HG02763 (cell line): ENCODE results near the gene LDLRAD4.

Source experiments
- ATAC-seq: cut with Tn5 transposase; IDR thresholded peaks from one replicate; pipeline ENCODE4 v1.9.1; 2021; ENCODE audit warnings: mild to moderate bottlenecking, moderate library complexity; ENCODE audit not compliant: unreplicated experiment

LDLRAD4 gene

GRCh38 chr18:13380691-13381070 lies 162.1 kb downstream of the LDLRAD4 start:
- no peak for ATAC-seq

GRCh38 chr18:13381331-13381730 lies 162.8 kb downstream of the LDLRAD4 start:
- ATAC-seq: no peak

- no peak for ATAC-seq
These were observed 163.4 kb downstream of the LDLRAD4 start for GRCh38 chr18:13381944-13382365.

- no peak for ATAC-seq
These were observed 163.9 kb downstream of the LDLRAD4 start for GRCh38 chr18:13382366-13382953.

- ATAC-seq: no peak
These were observed 164.6 kb downstream of the LDLRAD4 start for GRCh38 chr18:13382954-13383827.

- ATAC-seq: no peak
These were observed 168.6 kb downstream of the LDLRAD4 start for GRCh38 chr18:13386891-13387801.

GRCh38 chr18:13387855-13388548 lies 169.4 kb downstream of the LDLRAD4 start:
- ATAC-seq: no peak

GRCh38 chr18:13388586-13389490 lies 170.3 kb downstream of the LDLRAD4 start:
- no peak for ATAC-seq

- ATAC-seq: no peak
These were observed 171.1 kb downstream of the LDLRAD4 start for GRCh38 chr18:13389491-13390131.

GRCh38 chr18:13390196-13390595 lies 171.6 kb downstream of the LDLRAD4 start:
- ATAC-seq: no peak

- no peak for ATAC-seq
These were observed 172.2 kb downstream of the LDLRAD4 start for GRCh38 chr18:13390711-13391110.

- ATAC-seq: no peak
These were observed 173.6 kb downstream of the LDLRAD4 start for GRCh38 chr18:13392029-13392750.

GRCh38 chr18:13392899-13393298 lies 174.3 kb downstream of the LDLRAD4 start:
- no peak for ATAC-seq

- no peak for ATAC-seq
These were observed 174.8 kb downstream of the LDLRAD4 start for GRCh38 chr18:13393338-13393737.

- ATAC-seq: no peak
These were observed 176.2 kb downstream of the LDLRAD4 start for GRCh38 chr18:13394801-13395200.

GRCh38 chr18:13395577-13395976 lies 177.0 kb downstream of the LDLRAD4 start:
- ATAC-seq: no peak

GRCh38 chr18:13397504-13398163 lies 179.1 kb downstream of the LDLRAD4 start:
- no peak for ATAC-seq

GRCh38 chr18:13398631-13399030 lies 180.1 kb downstream of the LDLRAD4 start:
- no peak for ATAC-seq
